SK-N-SH treated with all-trans-retinoic acid at 6 μM for 48 hours (cell line): ENCODE results near the gene SLC4A1AP.

Experiments
- CSDC2 ChIP-seq: fragments of 250-450 bp; sonication (Bioruptor Pico); IDR thresholded peaks from 2 replicates; pipeline ENCODE4 v1.5.0; 2020; ENCODE audit warnings: mild to moderate bottlenecking, moderate library complexity
- PATZ1 ChIP-seq: fragments of 250-450 bp; sonication (Bioruptor Pico); IDR thresholded peaks from 2 replicates; pipeline ENCODE4 v1.8.0; 2020; ENCODE audit warnings: mild to moderate bottlenecking, moderate library complexity, borderline replicate concordance
- RARB ChIP-seq: fragments of 250-450 bp; sonication (Bioruptor Pico); IDR thresholded peaks from 2 replicates; pipeline ENCODE4 v1.8.0; 2021; ENCODE audit warnings: mild to moderate bottlenecking, moderate library complexity
- TOX ChIP-seq: fragments of 250-450 bp; sonication (Bioruptor Pico); IDR thresholded peaks from 2 replicates; pipeline ENCODE4 v1.8.0; 2021; ENCODE audit warnings: mild to moderate bottlenecking, moderate library complexity, borderline replicate concordance
- ZFP30 ChIP-seq: fragments of 450-650 bp; formaldehyde crosslinking; IDR thresholded peaks from 2 replicates; pipeline ENCODE4 v1.5.0; 2022; ENCODE audit warnings: mild to moderate bottlenecking, moderate library complexity
- ZNF70 ChIP-seq: fragments of 450-650 bp; formaldehyde crosslinking; IDR thresholded peaks from 2 replicates; pipeline ENCODE4 v1.5.0; 2020; ENCODE audit warnings: mild to moderate bottlenecking, moderate library complexity
- TF ChIP-seq, protein P1 (sequence below): fragments of 250-450 bp; sonication (Bioruptor Pico); IDR thresholded peaks from 2 replicates; pipeline ENCODE4 v1.5.0; 2020; ENCODE audit warnings: mild to moderate bottlenecking, moderate library complexity

GRCh38 chr2:27664154-27664574, 475 bp downstream of the SLC4A1AP start:
- TF ChIP-seq ZNF70 (CRISPR knock-in tag) (no peak), PATZ1 (CRISPR knock-in tag) (no peak), CSDC2 (CRISPR knock-in tag) (no peak), ZFP30 (no peak), RARB (CRISPR knock-in tag) (no peak), TOX (CRISPR knock-in tag) (no peak)
- TF ChIP-seq, protein P1, sequence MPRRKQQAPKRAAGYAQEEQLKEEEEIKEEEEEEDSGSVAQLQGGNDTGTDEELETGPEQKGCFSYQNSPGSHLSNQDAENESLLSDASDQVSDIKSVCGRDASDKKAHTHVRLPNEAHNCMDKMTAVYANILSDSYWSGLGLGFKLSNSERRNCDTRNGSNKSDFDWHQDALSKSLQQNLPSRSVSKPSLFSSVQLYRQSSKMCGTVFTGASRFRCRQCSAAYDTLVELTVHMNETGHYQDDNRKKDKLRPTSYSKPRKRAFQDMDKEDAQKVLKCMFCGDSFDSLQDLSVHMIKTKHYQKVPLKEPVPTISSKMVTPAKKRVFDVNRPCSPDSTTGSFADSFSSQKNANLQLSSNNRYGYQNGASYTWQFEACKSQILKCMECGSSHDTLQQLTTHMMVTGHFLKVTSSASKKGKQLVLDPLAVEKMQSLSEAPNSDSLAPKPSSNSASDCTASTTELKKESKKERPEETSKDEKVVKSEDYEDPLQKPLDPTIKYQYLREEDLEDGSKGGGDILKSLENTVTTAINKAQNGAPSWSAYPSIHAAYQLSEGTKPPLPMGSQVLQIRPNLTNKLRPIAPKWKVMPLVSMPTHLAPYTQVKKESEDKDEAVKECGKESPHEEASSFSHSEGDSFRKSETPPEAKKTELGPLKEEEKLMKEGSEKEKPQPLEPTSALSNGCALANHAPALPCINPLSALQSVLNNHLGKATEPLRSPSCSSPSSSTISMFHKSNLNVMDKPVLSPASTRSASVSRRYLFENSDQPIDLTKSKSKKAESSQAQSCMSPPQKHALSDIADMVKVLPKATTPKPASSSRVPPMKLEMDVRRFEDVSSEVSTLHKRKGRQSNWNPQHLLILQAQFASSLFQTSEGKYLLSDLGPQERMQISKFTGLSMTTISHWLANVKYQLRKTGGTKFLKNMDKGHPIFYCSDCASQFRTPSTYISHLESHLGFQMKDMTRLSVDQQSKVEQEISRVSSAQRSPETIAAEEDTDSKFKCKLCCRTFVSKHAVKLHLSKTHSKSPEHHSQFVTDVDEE (CRISPR knock-in tag), result no peak
